ENCODE results near the gene DOC2A.
"Not testable (repeated sequence)": the region's sequence is repeated elsewhere in the genome, so short reads cannot be mapped to it uniquely, and the experiment has no call there.

The DOC2A gene
- long read RNA-seq, donor 1: 0 reads
- long read RNA-seq, donor 2: 0 reads
- long read RNA-seq, donor 3, partial matches to known transcripts: 5 of 15 reads
- long read RNA-seq, donor 3, other reads (novel, unspliced or antisense): 10 of 15 reads
- long read RNA-seq, donor 4: 0 reads
- long read RNA-seq, donor 5: 0 reads
- long read RNA-seq, donor 6: 0 reads
- long read RNA-seq, donor 7: 0 reads
- long read RNA-seq, donor 8: 0 reads

- peak; percentile 45 for DNase-seq
Measured at GRCh38 chr16:30010844-30011713, at the start of gene DOC2A. Gene DOC2A (minus strand): TSS chr16:30011027. CDS start chr16:30010222, 805 bp downstream.

- DNase-seq: no peak
Measured at GRCh38 chr16:30060346-30060745, 49.5 kb upstream of the DOC2A start.

- DNase-seq: no peak
Measured at GRCh38 chr16:30054959-30055553, 44.2 kb upstream of the DOC2A start.

- DNase-seq: no peak
Measured at GRCh38 chr16:30054451-30054850, 43.6 kb upstream of the DOC2A start.

- peak; percentile 51 for DNase-seq
Measured at GRCh38 chr16:30053376-30054015, 42.7 kb upstream of the DOC2A start.

- peak; percentile 88 for DNase-seq
Measured at GRCh38 chr16:30052671-30053372, 42.0 kb upstream of the DOC2A start.

GRCh38 chr16:30051518-30051917, 40.7 kb upstream of the DOC2A start:
- DNase-seq: no peak

GRCh38 chr16:30049871-30050270, 39.0 kb upstream of the DOC2A start:
- DNase-seq: no peak

- no peak for DNase-seq
Measured at GRCh38 chr16:30046588-30046987, 35.8 kb upstream of the DOC2A start.

- no peak for DNase-seq
Measured at GRCh38 chr16:30046178-30046577, 35.4 kb upstream of the DOC2A start.

GRCh38 chr16:30041841-30042240, 31.0 kb upstream of the DOC2A start:
- DNase-seq: no peak

GRCh38 chr16:30040690-30041089, 29.9 kb upstream of the DOC2A start:
- DNase-seq: not testable (repeated sequence)

GRCh38 chr16:30040221-30040620, 29.4 kb upstream of the DOC2A start:
- DNase-seq: no peak

GRCh38 chr16:30033270-30033669, 22.4 kb upstream of the DOC2A start:
- DNase-seq: no peak

- no peak for DNase-seq
Measured at GRCh38 chr16:30032083-30032819, 21.4 kb upstream of the DOC2A start.

GRCh38 chr16:30031477-30031918, 20.7 kb upstream of the DOC2A start:
- DNase-seq: no peak

- no peak for DNase-seq
Measured at GRCh38 chr16:30030841-30031413, 20.1 kb upstream of the DOC2A start, which contains the start of gene TLCD3B. Gene TLCD3B (minus strand): TSS chr16:30031271. CDS start chr16:30030527, 744 bp downstream.

GRCh38 chr16:30030011-30030685, 19.3 kb upstream of the DOC2A start:
- DNase-seq: peak; percentile 30

- DNase-seq: peak; percentile 67
Measured at GRCh38 chr16:30028438-30029076, 17.7 kb upstream of the DOC2A start.

Measured in right kidney (tissue), 9 donors.